Activated T-cell treated with anti-CD3 and anti-CD28 coated beads, Interleukin-2, amount 50 U/mL, for 24 hours (primary cell): ENCODE data around the gene NR6A1.

Experiments used
- DNase-seq: peaks from one replicate; pipeline ENCODE4 v3.0.0-alpha.2; 2020
- H3K27ac Mint-ChIP-seq: 2 replicates; pipeline ENCODE4 v1.8.0; 2020; ENCODE audit warnings: mild to moderate bottlenecking, mixed read lengths
- H3K27me3 Mint-ChIP-seq: 2 replicates; pipeline ENCODE4 v1.8.0; 2020; ENCODE audit warnings: mixed read lengths
- H3K36me3 Mint-ChIP-seq: 2 replicates; pipeline ENCODE4 v1.8.0; 2020; ENCODE audit warnings: low read depth, mixed read lengths
- H3K4me1 Mint-ChIP-seq: 2 replicates; pipeline ENCODE4 v1.8.0; 2020; ENCODE audit warnings: low read depth, mixed read lengths
- H3K4me3 Mint-ChIP-seq: 2 replicates; pipeline ENCODE4 v1.8.0; 2020; ENCODE audit warnings: mild to moderate bottlenecking, moderate library complexity, mixed read lengths
- H3K9me3 Mint-ChIP-seq: 2 replicates; pipeline ENCODE4 v1.8.0; 2020; ENCODE audit warnings: mixed read lengths

Gene NR6A1

DNA sequence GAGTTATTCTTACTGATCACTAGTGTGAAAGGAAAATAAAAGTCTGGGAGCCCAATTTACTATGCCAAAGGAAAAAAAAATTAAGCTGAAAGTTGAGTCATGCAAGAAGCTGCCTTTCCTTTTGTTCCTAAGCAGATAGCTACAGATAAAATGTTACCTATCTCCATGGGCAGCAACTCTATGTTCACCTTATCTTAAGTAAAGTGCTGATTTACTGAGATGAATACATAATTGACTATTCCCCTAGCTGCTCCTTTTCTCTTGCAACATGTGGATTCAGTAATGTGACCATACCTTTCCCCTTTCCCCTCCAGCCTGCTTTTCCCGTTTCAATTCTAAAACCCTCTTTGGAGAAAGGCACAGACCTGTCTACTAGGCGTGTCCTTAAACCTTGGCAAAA, 201.2 kb downstream of the NR6A1 start:
- H3K36me3 Mint-ChIP-seq = no peaks in the 10 kb centered on the region
- H3K4me3 Mint-ChIP-seq = no peak overlapping the region
- peaks cover 12% of the 10 kb centered on the region for H3K27me3 Mint-ChIP-seq
- DNase-seq = no peak
- H3K4me1 Mint-ChIP-seq = peaks cover under 1% of the 10 kb centered on the region
- no peak overlapping the region for H3K27ac Mint-ChIP-seq
- no peaks in the 10 kb centered on the region for H3K9me3 Mint-ChIP-seq

DNA sequence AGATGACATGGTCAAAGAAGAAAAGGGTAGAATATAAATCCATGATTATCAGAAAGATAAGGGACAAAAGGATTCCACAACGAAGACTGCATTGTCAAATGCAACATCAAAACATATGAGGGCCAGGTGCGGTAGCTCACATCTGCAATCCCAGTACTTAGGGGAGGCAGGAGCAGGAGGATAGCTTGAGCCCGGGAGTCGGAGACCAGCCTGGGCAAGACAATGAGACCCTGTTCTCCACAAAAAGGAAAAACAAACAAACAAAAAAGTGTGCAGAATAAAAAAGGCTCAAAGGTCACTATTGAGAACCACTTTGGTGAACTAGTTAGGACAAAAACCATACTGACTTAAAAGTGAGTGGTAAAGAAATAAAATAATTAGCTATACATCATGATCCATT, 203.7 kb downstream of the NR6A1 start:
- no peaks in the 10 kb centered on the region for H3K9me3 Mint-ChIP-seq
- DNase-seq = no peak
- no peak overlapping the region for H3K27ac Mint-ChIP-seq
- no peaks in the 10 kb centered on the region for H3K36me3 Mint-ChIP-seq
- H3K27me3 Mint-ChIP-seq = peaks cover 10% of the 10 kb centered on the region
- H3K4me1 Mint-ChIP-seq = no peaks in the 10 kb centered on the region
- no peak overlapping the region for H3K4me3 Mint-ChIP-seq

DNA sequence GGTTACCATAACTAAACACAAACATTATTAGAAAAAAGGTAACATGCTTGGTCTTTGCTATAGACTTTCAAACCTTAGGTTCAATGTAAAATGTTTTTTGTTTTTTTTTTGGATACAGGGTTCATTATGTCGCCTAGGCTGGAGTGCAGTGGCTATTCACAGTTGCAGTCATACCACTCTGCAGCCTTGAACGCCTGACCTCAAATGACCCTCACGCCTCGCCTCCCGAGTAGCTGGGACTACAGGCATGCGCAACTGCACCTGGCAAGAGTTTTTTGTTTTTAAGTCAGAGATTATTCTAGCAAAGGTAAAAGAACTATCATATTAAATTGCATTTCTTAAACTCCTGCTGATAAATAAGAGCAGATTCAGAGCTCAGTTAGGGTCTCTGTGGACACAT, 208.8 kb downstream of the NR6A1 start:
- Mint-ChIP-seq H3K4me1 (no peaks in the 10 kb centered on the region), H3K4me3 (no peak overlapping the region), H3K27ac (no peak overlapping the region), H3K27me3 (peaks cover 10% of the 10 kb centered on the region), H3K9me3 (no peaks in the 10 kb centered on the region), H3K36me3 (no peaks in the 10 kb centered on the region)
- DNase-seq = no peak

DNA sequence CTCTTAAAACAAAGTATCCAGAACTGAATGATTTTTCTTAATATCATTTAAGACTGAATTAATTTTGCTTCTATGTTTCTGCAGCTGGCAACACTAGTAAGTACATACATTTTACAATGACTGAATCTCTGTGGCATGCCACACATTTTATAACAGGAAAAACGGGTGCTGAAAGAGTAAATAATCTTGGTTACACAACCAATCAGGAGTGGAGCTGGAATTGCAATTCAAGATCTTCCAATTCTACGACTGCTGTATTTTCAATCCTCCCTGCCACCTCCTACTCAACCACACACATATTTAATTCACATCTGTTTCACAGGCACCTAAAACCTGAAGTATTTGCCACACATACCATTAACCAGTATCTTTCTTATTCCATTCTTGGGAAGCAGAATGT, 211.2 kb downstream of the NR6A1 start:
- DNase-seq = no peak
- Mint-ChIP-seq H3K9me3 (no peaks in the 10 kb centered on the region), H3K27me3 (peaks cover 6% of the 10 kb centered on the region), H3K36me3 (no peaks in the 10 kb centered on the region), H3K4me1 (no peaks in the 10 kb centered on the region), H3K4me3 (no peak overlapping the region), H3K27ac (no peak overlapping the region)

DNA sequence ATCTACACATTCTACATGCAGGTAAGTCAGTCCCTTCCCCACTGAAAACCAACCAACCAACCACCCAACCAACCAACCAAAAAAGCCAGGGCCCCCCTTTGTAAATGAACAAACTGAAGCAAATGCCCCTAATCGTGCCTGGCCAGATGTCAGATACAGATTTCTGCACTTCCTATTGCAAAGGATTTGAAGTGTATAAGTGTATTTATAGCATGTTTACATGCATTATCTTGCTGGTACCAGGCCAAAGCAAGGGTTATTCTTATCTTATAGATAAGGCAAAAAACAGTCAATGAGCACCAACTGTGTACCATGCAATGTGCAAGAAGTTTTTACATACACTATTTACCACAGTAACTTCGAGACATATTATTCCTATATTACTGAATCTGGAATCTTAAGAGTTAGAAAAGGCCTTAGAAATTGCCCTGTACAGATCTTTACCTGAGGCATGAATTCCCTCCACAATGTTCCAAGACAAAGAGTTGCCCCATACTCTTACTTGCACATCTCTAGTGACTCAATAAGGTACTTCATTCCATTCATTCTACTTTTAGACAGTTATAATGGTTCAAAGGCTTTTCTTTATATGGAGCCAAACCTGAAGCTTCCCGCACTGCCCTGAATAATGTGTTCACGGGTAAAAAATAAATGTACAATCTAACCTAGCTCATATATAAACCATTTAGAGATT, 212.2 kb downstream of the NR6A1 start:
- no peak for DNase-seq
- H3K36me3 Mint-ChIP-seq = no peaks in the 10 kb centered on the region
- no peak overlapping the region for H3K4me3 Mint-ChIP-seq
- no peak overlapping the region for H3K27ac Mint-ChIP-seq
- H3K4me1 Mint-ChIP-seq = no peaks in the 10 kb centered on the region
- H3K9me3 Mint-ChIP-seq = no peaks in the 10 kb centered on the region
- peaks cover 6% of the 10 kb centered on the region for H3K27me3 Mint-ChIP-seq

DNA sequence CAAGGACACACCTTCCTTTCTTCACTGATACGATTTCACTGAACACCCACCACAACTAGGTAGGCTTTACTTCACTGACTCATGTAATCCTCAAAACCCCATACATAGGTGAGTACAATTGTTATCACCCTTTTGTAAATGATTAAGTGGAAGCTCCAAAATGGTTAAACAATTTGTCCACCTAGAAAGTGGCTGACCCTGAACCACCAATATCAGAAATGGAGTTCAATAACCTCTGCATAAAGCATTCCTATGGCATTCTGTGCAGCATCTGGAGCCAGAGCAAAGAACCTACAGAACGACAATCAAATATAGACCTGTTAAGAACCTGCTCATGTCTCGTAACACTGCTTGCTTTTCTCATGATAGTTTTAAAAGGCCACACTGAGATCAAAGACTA, 213.2 kb downstream of the NR6A1 start:
- H3K4me3 Mint-ChIP-seq = no peak overlapping the region
- no peaks in the 10 kb centered on the region for H3K9me3 Mint-ChIP-seq
- no peak overlapping the region for H3K27ac Mint-ChIP-seq
- DNase-seq = no peak
- H3K36me3 Mint-ChIP-seq = no peaks in the 10 kb centered on the region
- H3K27me3 Mint-ChIP-seq = peaks cover 2% of the 10 kb centered on the region
- no peaks in the 10 kb centered on the region for H3K4me1 Mint-ChIP-seq

DNA sequence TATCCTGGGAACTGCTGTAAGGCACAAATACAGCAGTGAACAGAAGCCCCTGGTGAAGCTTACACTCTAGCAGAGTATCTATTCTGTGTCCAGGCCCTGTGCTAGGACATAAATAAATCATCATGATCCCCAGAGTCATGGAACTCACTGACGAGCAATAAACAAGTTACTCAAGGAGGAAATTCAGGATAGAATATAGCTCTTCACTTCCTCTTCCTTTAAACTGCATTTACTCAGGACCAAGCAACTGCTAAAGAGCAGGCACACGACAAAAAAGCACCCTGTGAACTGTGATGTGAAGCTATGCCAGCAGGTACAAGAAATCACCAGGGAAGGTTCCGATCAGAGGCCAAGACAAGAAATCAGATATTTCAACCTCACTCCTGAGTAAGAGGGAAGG, 216.1 kb downstream of the NR6A1 start:
- H3K27ac Mint-ChIP-seq = no peak overlapping the region
- no peak for DNase-seq
- H3K4me3 Mint-ChIP-seq = no peak overlapping the region
- H3K27me3 Mint-ChIP-seq = peaks cover 2% of the 10 kb centered on the region
- no peaks in the 10 kb centered on the region for H3K4me1 Mint-ChIP-seq
- no peaks in the 10 kb centered on the region for H3K9me3 Mint-ChIP-seq
- no peaks in the 10 kb centered on the region for H3K36me3 Mint-ChIP-seq

DNA sequence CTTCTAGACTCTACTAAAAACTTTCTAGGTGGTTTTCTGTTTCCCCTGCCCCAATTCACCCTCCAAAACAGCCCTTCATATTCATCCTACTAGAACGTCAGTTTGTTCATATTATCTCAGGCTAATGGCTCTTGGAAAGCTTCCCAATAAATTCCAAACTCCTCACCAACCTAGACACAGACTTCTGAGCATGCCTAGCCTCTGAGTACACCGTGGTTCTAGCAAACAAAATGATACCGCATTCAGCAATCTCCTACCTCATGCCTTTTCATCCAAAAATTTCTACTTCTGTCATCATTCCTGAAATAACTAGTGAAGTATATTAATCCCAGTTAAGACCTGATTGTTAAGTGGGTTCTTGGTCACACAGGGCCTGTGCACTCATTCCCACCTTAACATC, 217.4 kb downstream of the NR6A1 start:
- DNase-seq = no peak
- Mint-ChIP-seq H3K27ac (no peak overlapping the region), H3K9me3 (no peaks in the 10 kb centered on the region), H3K27me3 (peaks cover 2% of the 10 kb centered on the region), H3K4me1 (peaks cover 5% of the 10 kb centered on the region), H3K36me3 (no peaks in the 10 kb centered on the region), H3K4me3 (no peak overlapping the region)

DNA sequence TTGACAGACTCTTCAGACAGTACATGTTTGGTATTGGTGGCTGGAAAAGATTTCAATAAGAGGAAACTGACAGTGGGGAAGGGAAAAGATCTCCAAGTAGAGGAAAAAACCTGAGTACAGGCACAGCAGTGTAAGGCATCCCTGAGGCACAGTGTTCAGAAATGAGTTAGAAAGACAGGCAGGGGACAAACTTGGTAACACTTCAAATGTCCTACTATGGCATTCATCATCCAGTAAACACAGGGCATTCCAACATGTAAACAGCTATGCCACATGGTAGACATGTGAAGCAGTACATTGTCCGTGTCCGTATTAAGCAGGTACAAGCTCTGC, 218.9 kb downstream of the NR6A1 start:
- no peak for DNase-seq
- Mint-ChIP-seq H3K27me3 (peaks cover 5% of the 10 kb centered on the region), H3K9me3 (no peaks in the 10 kb centered on the region), H3K4me3 (no peak overlapping the region), H3K4me1 (peaks cover 8% of the 10 kb centered on the region), H3K27ac (no peak overlapping the region), H3K36me3 (no peaks in the 10 kb centered on the region)

DNA sequence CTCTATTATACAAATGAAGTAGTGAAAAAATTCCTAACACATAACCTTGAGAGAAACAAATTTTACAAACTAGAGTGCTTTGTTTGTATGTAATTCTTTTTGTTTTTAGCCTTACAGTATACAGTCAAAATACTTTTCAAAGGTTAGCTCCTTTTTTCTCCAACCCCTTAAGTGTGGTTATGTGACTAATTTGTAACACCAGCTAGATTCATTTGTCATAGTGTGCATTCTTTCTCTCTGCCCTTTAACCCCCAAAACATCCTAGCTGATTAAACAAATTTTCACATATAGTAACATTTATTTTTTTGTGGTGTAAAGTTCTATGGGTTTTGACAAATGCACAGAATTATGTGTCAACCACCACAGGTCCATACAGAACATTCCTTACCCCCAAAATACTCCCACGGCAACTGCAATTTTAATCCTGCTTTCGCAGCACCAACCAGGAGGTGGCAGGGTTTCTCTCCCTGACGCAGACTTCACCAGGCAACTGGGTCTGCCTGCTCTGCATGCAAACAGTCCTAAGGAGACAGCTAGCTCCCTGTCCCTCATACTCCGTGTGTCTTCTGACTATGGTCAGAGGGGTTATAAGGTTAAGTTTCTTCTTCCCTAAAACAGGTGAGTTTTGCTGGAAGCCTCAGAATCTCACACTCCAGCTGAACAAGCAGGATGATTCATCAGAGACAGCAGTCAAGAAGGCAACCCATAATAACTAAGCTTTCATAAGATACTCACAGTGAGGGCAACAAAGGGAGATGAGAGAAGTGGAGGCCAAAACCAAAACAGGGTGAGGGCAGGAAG, 219.4 kb downstream of the NR6A1 start:
- DNase-seq = peak; percentile 41
- no peaks in the 10 kb centered on the region for H3K36me3 Mint-ChIP-seq
- peaks cover 7% of the 10 kb centered on the region for H3K27me3 Mint-ChIP-seq
- no peak overlapping the region for H3K27ac Mint-ChIP-seq
- H3K9me3 Mint-ChIP-seq = no peaks in the 10 kb centered on the region
- no peak overlapping the region for H3K4me3 Mint-ChIP-seq
- H3K4me1 Mint-ChIP-seq = peaks cover 8% of the 10 kb centered on the region

DNA sequence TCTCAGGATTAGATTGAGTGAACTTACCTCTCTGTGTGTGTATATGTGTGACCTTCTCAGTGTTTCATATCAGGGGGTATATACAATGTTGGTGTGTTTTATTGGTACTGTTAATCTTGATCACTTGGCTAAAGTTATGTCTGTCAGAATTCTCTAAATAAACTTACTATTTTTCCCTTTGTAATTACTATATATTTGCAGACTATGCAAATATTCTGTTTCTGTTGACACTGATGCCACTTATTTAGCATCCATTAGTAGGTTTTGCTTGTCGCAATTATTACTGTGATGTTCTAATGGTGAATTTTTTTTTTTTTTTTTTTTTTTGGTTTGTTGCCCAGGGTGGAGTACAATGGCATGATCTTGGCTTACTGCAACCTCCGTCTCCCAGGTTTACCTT, 221.0 kb downstream of the NR6A1 start:
- Mint-ChIP-seq H3K9me3 (no peaks in the 10 kb centered on the region), H3K36me3 (no peaks in the 10 kb centered on the region), H3K4me1 (peaks cover 8% of the 10 kb centered on the region), H3K4me3 (no peak overlapping the region), H3K27ac (no peak overlapping the region), H3K27me3 (peaks cover 5% of the 10 kb centered on the region)
- no peak for DNase-seq

DNA sequence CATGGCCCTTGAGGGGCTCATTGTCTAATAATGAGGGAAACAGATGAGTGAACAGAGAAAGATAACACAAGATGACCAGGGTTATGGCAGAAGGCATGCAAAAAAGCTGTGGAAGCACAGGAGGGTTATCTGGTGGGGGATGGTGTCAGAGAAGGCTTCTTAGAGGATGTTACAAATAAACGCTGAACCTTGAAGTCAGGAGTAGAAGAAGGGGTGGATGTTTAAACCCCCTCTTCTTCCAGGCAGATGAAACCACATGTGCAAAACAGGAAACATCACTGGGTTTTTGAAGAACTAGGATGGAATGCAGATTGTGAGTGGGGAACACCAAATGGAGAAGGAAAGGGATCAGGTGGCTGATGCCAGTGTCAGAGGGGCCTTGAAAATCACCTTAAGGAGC, 222.1 kb downstream of the NR6A1 start:
- no peak for DNase-seq
- H3K36me3 Mint-ChIP-seq = no peaks in the 10 kb centered on the region
- H3K27me3 Mint-ChIP-seq = peaks cover 5% of the 10 kb centered on the region
- no peaks in the 10 kb centered on the region for H3K9me3 Mint-ChIP-seq
- peaks cover 8% of the 10 kb centered on the region for H3K4me1 Mint-ChIP-seq
- no peak overlapping the region for H3K4me3 Mint-ChIP-seq
- H3K27ac Mint-ChIP-seq = no peak overlapping the region

DNA sequence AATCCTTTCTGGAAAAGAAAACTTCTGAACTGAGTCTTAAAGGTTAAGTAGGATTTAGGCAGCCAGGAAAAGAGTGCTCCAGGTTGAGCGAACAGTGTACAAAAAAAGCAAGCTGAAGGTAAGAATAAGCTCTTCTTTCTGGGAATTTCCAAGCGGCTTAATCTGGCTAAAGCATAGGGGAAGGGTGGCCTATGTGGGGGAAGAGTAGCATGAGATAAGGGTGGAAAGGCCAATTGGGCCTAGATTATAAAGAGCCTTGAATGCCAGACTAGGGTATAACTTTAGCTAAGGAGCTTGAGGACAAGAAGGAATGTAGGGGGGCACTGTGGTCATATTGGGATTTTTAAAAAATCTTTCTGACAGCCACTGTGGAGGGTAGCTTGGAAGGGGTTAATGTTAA, 226.6 kb downstream of the NR6A1 start:
- DNase-seq = no peak
- Mint-ChIP-seq H3K4me1 (peaks cover 8% of the 10 kb centered on the region), H3K4me3 (no peak overlapping the region), H3K36me3 (no peaks in the 10 kb centered on the region), H3K27ac (no peak overlapping the region), H3K9me3 (no peaks in the 10 kb centered on the region), H3K27me3 (peaks cover 13% of the 10 kb centered on the region)

DNA sequence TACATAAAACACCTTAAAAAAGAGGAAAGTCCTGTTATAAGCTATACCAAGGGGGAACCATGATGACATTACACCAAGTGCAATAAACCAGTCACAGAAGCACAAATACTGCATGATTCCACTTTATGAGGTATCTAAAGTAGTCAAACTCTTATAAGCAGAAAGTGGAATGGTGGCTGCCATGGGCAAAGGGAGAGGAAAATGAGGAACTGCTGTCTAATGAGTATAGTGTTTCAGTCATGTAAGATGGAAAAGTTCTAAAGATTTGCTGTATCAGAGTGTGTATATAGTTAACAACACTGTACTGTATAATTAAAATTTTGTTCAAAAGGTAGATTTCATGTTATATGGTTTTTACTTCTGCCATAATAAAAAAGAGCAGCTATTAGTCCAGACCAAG, 229.3 kb downstream of the NR6A1 start:
- peaks cover 10% of the 10 kb centered on the region for H3K27me3 Mint-ChIP-seq
- H3K4me3 Mint-ChIP-seq = no peak overlapping the region
- no peak overlapping the region for H3K27ac Mint-ChIP-seq
- no peaks in the 10 kb centered on the region for H3K4me1 Mint-ChIP-seq
- no peaks in the 10 kb centered on the region for H3K36me3 Mint-ChIP-seq
- no peak for DNase-seq
- H3K9me3 Mint-ChIP-seq = no peaks in the 10 kb centered on the region

DNA sequence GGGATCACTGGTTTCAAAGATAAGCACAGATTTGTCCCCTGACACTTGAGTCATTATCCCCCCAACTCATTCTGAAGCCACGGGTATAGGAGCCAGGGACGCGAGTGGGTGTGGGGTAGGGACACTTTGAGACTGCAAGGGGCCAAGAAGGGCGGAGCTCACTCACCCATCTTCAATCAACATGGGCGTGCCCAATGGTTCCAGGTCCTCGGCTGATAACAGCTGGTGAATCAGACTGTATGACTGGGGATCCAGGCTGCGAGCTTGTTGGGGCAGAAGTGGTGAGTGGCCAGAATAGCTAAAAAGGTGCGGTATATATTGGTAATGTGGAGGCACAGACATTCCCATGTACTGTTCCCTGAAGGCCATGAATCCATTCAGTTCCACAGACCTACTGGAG, 233.2 kb downstream of the NR6A1 start:
- H3K27me3 Mint-ChIP-seq = peaks cover 13% of the 10 kb centered on the region
- no peak for DNase-seq
- no peaks in the 10 kb centered on the region for H3K4me1 Mint-ChIP-seq
- H3K27ac Mint-ChIP-seq = no peak overlapping the region
- no peak overlapping the region for H3K4me3 Mint-ChIP-seq
- no peaks in the 10 kb centered on the region for H3K9me3 Mint-ChIP-seq
- H3K36me3 Mint-ChIP-seq = no peaks in the 10 kb centered on the region
